ENCODE measurements around the gene HLA-DRB5.

Gene HLA-DRB5

DNA sequence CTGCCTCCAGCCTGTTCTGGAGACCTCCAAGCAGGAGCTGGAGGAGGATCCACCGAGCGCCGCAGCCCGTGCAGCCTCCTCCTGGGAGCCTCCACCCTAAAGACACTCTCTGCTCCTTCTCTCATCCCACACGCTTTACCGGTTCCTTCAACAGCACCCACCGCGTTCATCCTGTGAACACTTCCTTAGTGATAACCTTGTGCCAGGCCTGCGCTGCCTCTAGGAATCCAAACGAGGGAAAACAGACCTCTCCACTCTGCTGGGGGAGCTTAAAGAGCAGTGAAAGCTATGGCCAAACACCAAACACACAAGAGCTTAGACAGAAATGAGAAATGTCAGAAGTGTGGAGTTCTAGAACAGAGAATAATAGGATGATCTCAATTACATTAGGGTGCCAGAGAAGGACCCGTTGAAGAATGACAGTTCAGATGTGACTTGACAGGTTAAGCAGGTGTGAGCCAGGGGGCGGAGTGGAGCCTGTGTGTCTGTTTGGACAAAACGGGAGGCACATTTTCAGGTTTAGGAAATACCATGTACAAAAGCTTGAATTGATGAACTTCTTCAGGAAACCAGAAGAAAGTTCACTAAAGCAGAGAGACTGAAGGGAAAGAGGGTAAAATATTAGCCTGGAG lies 28.5 kb upstream of the HLA-DRB5 start:
- TF ChIP-seq ZBTB7A (IDR thresholded peaks at IDR 0.05; ENCODE audit: low read depth) (no peak), YY1 (IDR thresholded peaks at IDR 0.05; ENCODE audit: low read depth) (no peak), RAD21 (IDR thresholded peaks at IDR 0.05; ENCODE audit: low read depth) (no peak), NFIC (IDR thresholded peaks at IDR 0.05) (no peak)
- TF ChIP-seq, protein P1, sequence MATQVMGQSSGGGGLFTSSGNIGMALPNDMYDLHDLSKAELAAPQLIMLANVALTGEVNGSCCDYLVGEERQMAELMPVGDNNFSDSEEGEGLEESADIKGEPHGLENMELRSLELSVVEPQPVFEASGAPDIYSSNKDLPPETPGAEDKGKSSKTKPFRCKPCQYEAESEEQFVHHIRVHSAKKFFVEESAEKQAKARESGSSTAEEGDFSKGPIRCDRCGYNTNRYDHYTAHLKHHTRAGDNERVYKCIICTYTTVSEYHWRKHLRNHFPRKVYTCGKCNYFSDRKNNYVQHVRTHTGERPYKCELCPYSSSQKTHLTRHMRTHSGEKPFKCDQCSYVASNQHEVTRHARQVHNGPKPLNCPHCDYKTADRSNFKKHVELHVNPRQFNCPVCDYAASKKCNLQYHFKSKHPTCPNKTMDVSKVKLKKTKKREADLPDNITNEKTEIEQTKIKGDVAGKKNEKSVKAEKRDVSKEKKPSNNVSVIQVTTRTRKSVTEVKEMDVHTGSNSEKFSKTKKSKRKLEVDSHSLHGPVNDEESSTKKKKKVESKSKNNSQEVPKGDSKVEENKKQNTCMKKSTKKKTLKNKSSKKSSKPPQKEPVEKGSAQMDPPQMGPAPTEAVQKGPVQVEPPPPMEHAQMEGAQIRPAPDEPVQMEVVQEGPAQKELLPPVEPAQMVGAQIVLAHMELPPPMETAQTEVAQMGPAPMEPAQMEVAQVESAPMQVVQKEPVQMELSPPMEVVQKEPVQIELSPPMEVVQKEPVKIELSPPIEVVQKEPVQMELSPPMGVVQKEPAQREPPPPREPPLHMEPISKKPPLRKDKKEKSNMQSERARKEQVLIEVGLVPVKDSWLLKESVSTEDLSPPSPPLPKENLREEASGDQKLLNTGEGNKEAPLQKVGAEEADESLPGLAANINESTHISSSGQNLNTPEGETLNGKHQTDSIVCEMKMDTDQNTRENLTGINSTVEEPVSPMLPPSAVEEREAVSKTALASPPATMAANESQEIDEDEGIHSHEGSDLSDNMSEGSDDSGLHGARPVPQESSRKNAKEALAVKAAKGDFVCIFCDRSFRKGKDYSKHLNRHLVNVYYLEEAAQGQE (IDR thresholded peaks at IDR 0.05; ENCODE audit: low read depth): no peak
- TF ChIP-seq, protein P2, sequence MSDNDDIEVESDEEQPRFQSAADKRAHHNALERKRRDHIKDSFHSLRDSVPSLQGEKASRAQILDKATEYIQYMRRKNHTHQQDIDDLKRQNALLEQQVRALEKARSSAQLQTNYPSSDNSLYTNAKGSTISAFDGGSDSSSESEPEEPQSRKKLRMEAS (IDR thresholded peaks at IDR 0.05): no peak

DNA sequence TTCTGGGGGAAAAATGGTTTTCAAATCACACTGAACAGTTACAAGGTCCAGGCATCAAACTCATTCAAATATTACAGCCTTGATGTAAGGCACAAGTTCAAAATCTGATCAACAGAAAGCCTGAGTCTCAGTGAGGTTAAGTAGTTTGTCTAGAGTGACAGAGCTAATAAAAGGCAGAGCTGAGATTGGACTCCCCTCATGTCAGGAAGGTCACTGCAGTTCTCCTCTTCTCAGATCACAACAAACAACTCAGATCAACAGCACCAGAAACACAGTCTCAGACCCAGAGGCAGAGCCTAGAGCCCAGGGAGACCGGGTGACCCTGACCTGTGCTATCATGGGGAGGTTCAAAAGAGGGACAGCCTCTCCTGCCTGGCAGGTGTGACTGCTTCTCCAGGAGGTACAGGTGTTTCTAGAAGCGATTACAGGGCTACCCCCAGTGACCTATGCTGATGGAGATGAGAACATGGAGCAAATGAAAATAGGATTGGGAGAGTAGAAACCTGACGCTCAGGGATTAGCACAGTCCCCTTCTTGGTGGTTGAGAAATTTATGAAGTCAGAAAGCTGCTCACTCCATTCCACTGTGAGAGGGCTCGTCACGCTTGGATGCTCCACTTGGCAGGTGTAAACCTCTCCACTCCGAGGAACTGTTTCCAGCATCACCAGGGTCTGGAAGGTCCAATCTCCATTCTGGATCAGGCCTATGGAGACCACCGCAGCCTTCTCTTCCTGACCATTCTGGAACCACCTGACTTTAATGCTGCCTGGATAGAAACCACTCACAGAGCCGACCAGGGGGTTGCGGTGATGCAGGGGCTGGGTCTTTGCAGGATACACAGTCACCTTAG lies 24.3 kb upstream of the HLA-DRB5 start:
- no peak for TF ChIP-seq TCF12 (IDR thresholded peaks at IDR 0.05; ENCODE audit: low read depth)
- TF ChIP-seq, protein P2 (IDR thresholded peaks at IDR 0.05): no peak
- no peak for TF ChIP-seq EGR1 (IDR thresholded peaks at IDR 0.05)
- no peak for TF ChIP-seq TAF1 (IDR thresholded peaks at IDR 0.05; ENCODE audit: low read depth)
- TF ChIP-seq YY1 (IDR thresholded peaks at IDR 0.05; ENCODE audit: low read depth): no peak
- no peak for TF ChIP-seq FOXM1 (IDR thresholded peaks at IDR 0.05; ENCODE audit: borderline replicate concordance, low read depth)
- TF ChIP-seq, protein P3, sequence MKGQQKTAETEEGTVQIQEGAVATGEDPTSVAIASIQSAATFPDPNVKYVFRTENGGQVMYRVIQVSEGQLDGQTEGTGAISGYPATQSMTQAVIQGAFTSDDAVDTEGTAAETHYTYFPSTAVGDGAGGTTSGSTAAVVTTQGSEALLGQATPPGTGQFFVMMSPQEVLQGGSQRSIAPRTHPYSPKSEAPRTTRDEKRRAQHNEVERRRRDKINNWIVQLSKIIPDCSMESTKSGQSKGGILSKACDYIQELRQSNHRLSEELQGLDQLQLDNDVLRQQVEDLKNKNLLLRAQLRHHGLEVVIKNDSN (IDR thresholded peaks at IDR 0.05): no peak
- TF ChIP-seq CEBPB (IDR thresholded peaks at IDR 0.05): no peak

DNA sequence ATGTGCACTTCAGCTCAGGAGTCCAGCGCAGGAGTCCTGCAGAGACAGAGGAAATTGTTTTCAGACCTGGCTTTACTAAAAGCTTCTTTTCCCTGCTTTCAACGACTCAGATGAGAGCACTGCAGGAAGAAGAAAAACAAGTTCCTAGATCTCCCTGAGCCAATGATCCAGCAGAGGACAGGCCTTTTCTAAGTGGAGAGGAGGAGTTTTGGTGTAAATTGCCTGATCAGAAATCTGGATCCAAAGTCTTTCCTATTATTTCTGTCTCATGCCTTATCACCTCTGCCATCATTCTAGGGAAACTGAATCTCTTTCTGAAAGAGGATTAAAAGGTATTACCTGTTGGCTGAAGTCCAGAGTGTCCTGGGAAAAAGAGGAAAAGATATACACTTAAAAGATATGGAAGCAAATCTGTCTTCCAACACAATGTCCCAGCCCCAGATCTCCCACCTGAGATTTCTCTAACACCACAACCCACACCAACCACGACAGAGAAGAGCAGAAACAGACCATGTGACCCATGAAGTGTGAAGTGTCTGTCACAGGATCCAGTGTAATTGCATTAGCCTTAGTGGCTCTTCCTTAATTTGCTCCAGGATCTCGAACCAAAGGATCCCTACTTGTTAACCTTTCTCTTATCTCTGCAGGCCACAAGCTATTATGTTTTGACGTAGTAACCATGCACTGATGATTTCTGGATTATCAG lies 23.1 kb upstream of the HLA-DRB5 start:
- TF ChIP-seq TAF1 (IDR thresholded peaks at IDR 0.05; ENCODE audit: low read depth) (no peak), ZBTB7A (IDR thresholded peaks at IDR 0.05; ENCODE audit: low read depth) (no peak), YY1 (IDR thresholded peaks at IDR 0.05; ENCODE audit: low read depth) (no peak), TCF12 (IDR thresholded peaks at IDR 0.05; ENCODE audit: low read depth) (no peak), TEAD4 (IDR thresholded peaks at IDR 0.05) (no peak), EGR1 (IDR thresholded peaks at IDR 0.05) (no peak), RAD21 (IDR thresholded peaks at IDR 0.05; ENCODE audit: low read depth) (no peak), CEBPB (IDR thresholded peaks at IDR 0.05) (no peak), FOXM1 (IDR thresholded peaks at IDR 0.05; ENCODE audit: borderline replicate concordance, low read depth) (no peak), EP300 (IDR thresholded peaks at IDR 0.05; ENCODE audit: borderline replicate concordance) (no peak), CREB1 (IDR thresholded peaks at IDR 0.05; ENCODE audit: low read depth) (no peak)
- TF ChIP-seq, protein P2 (IDR thresholded peaks at IDR 0.05): no peak
- TF ChIP-seq, protein P1 (IDR thresholded peaks at IDR 0.05; ENCODE audit: low read depth): no peak
- TF ChIP-seq, protein P3 (IDR thresholded peaks at IDR 0.05): no peak

DNA sequence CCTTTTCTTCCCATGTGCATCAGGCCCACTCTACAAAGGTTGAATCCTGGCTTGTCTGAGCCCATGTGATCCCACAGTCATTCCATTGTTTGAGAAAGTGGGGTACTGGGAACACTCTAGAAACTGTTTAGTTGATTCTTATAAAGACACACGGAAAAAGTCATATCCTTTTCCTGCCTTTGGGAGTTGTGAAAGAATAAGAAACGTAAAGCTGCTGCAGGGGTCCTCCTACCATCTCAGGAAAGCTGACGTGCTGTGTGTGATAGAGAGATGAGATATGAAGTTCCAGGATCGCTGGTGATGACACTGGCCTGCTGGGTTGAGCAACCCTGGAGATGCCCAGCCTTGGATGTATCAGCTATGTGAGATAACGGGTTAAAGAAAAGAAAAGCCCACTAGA lies 21.3 kb upstream of the HLA-DRB5 start:
- TF ChIP-seq EP300 (IDR thresholded peaks at IDR 0.05; ENCODE audit: borderline replicate concordance) (no peak), CREB1 (IDR thresholded peaks at IDR 0.05; ENCODE audit: low read depth) (no peak), RAD21 (IDR thresholded peaks at IDR 0.05; ENCODE audit: low read depth) (no peak), EGR1 (IDR thresholded peaks at IDR 0.05) (no peak), CEBPB (IDR thresholded peaks at IDR 0.05) (no peak), ZBTB7A (IDR thresholded peaks at IDR 0.05; ENCODE audit: low read depth) (no peak), NFIC (IDR thresholded peaks at IDR 0.05) (no peak), FOXM1 (IDR thresholded peaks at IDR 0.05; ENCODE audit: borderline replicate concordance, low read depth) (no peak), TEAD4 (IDR thresholded peaks at IDR 0.05) (no peak), YY1 (IDR thresholded peaks at IDR 0.05; ENCODE audit: low read depth) (no peak), TAF1 (IDR thresholded peaks at IDR 0.05; ENCODE audit: low read depth) (no peak), TCF12 (IDR thresholded peaks at IDR 0.05; ENCODE audit: low read depth) (no peak)
- TF ChIP-seq, protein P2 (IDR thresholded peaks at IDR 0.05): no peak
- TF ChIP-seq, protein P1 (IDR thresholded peaks at IDR 0.05; ENCODE audit: low read depth): no peak
- TF ChIP-seq, protein P3 (IDR thresholded peaks at IDR 0.05): no peak

Data from Ishikawa (cell line).